Measurements from ENCODE around the gene SLC26A9.

The SLC26A9 gene

DNA sequence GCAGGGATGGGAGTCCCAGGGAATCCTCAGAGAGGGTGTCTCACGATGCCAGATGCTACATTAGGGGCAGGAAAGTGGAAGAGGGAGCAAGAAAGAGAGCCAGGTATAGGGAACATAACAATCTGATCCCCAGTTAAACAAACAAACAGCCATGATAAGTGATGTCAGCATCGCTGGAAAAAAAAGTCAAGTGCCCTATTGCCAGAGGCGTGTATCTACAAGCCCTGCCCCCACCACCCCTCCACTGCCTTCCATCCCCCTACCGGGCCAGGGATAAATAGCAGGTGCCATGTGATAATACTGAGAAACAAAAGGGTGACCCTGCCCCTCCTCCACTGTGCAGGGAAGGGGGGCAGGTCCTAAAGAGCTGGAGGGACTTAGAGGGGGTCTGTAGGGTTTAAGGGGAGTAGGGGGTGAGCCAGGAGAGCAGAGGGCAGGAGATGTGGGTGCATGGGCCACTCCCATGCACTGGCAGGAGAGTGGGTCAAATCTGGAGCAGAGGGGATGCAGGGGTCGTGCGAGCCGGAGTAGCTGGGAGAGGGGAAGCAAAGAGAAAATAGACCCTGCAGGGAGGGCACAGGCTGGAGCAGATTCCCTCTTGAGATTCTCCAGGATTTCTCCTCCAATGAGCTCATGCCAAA lies 3.4 kb downstream of the SLC26A9 start:
- no peak overlapping the region for H3K4me3 ChIP-seq (ENCODE audit: low read length)
- TF ChIP-seq, protein P1, sequence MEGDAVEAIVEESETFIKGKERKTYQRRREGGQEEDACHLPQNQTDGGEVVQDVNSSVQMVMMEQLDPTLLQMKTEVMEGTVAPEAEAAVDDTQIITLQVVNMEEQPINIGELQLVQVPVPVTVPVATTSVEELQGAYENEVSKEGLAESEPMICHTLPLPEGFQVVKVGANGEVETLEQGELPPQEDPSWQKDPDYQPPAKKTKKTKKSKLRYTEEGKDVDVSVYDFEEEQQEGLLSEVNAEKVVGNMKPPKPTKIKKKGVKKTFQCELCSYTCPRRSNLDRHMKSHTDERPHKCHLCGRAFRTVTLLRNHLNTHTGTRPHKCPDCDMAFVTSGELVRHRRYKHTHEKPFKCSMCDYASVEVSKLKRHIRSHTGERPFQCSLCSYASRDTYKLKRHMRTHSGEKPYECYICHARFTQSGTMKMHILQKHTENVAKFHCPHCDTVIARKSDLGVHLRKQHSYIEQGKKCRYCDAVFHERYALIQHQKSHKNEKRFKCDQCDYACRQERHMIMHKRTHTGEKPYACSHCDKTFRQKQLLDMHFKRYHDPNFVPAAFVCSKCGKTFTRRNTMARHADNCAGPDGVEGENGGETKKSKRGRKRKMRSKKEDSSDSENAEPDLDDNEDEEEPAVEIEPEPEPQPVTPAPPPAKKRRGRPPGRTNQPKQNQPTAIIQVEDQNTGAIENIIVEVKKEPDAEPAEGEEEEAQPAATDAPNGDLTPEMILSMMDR (conservative IDR thresholded peaks at IDR 0.05; ENCODE audit: low read depth, low read length): peak; percentile 40
- DNase-seq (ENCODE audit: low read depth): no peak

GRCh38 chr1:205938682-205939081 lies 4.6 kb downstream of the SLC26A9 start:
- TF ChIP-seq, protein P1 (conservative IDR thresholded peaks at IDR 0.05; ENCODE audit: low read depth, low read length): no peak
- no peak for DNase-seq (ENCODE audit: low read depth)
- H3K4me3 ChIP-seq (ENCODE audit: low read length): no peak overlapping the region

GRCh38 chr1:205936846-205937586 lies 6.2 kb downstream of the SLC26A9 start:
- TF ChIP-seq, protein P1 (conservative IDR thresholded peaks at IDR 0.05; ENCODE audit: low read depth, low read length): no peak
- DNase-seq (ENCODE audit: low read depth): no peak
- no peak overlapping the region for H3K4me3 ChIP-seq (ENCODE audit: low read length)

- no peak for DNase-seq (ENCODE audit: low read depth)
- no peak overlapping the region for H3K4me3 ChIP-seq (ENCODE audit: low read length)
- TF ChIP-seq, protein P1 (conservative IDR thresholded peaks at IDR 0.05; ENCODE audit: low read depth, low read length): no peak
Observed at GRCh38 chr1:205936311-205936710, 6.9 kb downstream of the SLC26A9 start.

- H3K4me3 ChIP-seq (ENCODE audit: low read length): no peak overlapping the region
- TF ChIP-seq, protein P1 (conservative IDR thresholded peaks at IDR 0.05; ENCODE audit: low read depth, low read length): no peak
- no peak for DNase-seq (ENCODE audit: low read depth)
Observed at GRCh38 chr1:205935869-205936268, 7.4 kb downstream of the SLC26A9 start.

DNA sequence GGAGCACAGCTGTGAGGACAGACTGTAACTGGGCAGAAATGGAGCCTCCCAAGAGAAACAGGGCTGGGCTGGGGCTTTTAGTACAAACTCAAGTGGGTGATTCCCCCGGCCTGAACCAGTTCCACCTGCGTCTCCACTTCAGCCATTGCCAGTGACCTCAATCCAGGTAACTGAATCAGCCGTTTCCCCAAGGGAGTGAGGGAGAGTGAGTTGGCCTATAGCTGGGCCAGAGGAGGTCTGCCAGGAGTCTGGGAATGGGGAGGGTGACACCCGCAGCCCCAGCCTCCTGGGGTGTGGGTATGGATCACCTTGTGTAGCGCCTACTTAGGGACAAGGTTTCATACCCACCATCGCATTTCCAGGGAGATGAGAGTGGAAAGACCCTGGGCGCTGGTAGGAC lies 8.5 kb downstream of the SLC26A9 start:
- TF ChIP-seq, protein P1 (conservative IDR thresholded peaks at IDR 0.05; ENCODE audit: low read depth, low read length): no peak
- H3K4me3 ChIP-seq (ENCODE audit: low read length): no peak overlapping the region
- DNase-seq (ENCODE audit: low read depth): no peak
